PC-9 (cell line): ENCODE measurements around the gene PALLD. TPM values are rescaled to one million over a fixed set of nuclear protein-coding genes. Genes with fewer than 3 reads are reported as not detected.

ENCODE experiments used
- BruUV-seq: library from RNA; stranded (reverse); fragments of 400-500 nt; replicated peaks from 2 replicates; lab custom pipeline; 2021; lab: Mats Ljungman, UMichigan
- CTCF ChIA-PET: fragments of 300-600 bp; sonication (Branson Sonifier 250); formaldehyde crosslinking; loops from one replicate; lab custom pipeline; 2022; ENCODE audit warnings: antibody characterized with exemption; lab: Charles Lee
- POLR2A ChIA-PET: fragments of 300-600 bp; sonication (Branson Sonifier 250); formaldehyde crosslinking; loops from one replicate; lab custom pipeline; 2022; ENCODE audit warnings: antibody characterized with exemption; ENCODE audit not compliant: unreplicated experiment; lab: Charles Lee
- DNase-seq, 2 experiments: peaks; one replicate each; pipeline versions ENCODE4 v3.0.0 to v3.0.0-alpha.2; 2015 to 2022; ENCODE audit warnings: mixed read lengths in 1 of 2
- H2AFZ ChIP-seq: fragments of 200-600 bp; sonication (generic); 2 replicates; pipeline ENCODE4 v1.8.1; 2017; ENCODE audit warnings: antibody characterized with exemption
- H3F3A ChIP-seq: fragments of 200-600 bp; sonication (generic); 2 replicates; pipeline ENCODE4 v1.8.1; 2017; ENCODE audit warnings: antibody characterized with exemption, mild to moderate bottlenecking, low read depth; ENCODE audit not compliant: insufficient read depth
- H3K27ac ChIP-seq: fragments of 200-600 bp; sonication (generic); 2 replicates; pipeline ENCODE4 v1.6.1; 2016; ENCODE audit warnings: mixed run types
- H3K27me3 ChIP-seq: fragments of 200-600 bp; sonication (generic); 2 replicates; pipeline ENCODE4 v1.6.1; 2016; ENCODE audit warnings: low read depth, mixed run types; ENCODE audit not compliant: insufficient read depth
- H3K36me3 ChIP-seq: fragments of 200-600 bp; sonication (generic); 2 replicates; pipeline ENCODE4 v1.6.1; 2016; ENCODE audit warnings: low read depth, mixed run types
- H3K4me1 ChIP-seq: fragments of 200-600 bp; sonication (generic); replicated peaks from 2 replicates; pipeline ENCODE4 v1.6.1; 2016; ENCODE audit warnings: mixed run types; ENCODE audit not compliant: insufficient read depth
- H3K4me2 ChIP-seq: fragments of 200-600 bp; sonication (generic); 2 replicates; pipeline ENCODE4 v1.6.1; 2017; ENCODE audit warnings: mixed run types
- H3K4me3 ChIP-seq: fragments of 200-600 bp; sonication (generic); 2 replicates; pipeline ENCODE4 v1.6.1; 2016; ENCODE audit warnings: mixed run types
- H3K79me2 ChIP-seq: fragments of 200-600 bp; sonication (generic); 2 replicates; pipeline ENCODE4 v1.6.1; 2017; ENCODE audit warnings: low read depth, mixed run types
- H3K9me2 ChIP-seq: fragments of 200-600 bp; sonication (generic); 2 replicates; pipeline ENCODE4 v1.8.1; 2017; ENCODE audit warnings: mild to moderate bottlenecking; ENCODE audit not compliant: insufficient read depth
- H3K9me3 ChIP-seq: fragments of 200-600 bp; sonication (generic); 2 replicates; pipeline ENCODE4 v1.8.1; 2016; ENCODE audit warnings: low read depth; ENCODE audit not compliant: insufficient read depth
- H4K20me1 ChIP-seq: fragments of 200-600 bp; sonication (generic); 2 replicates; pipeline ENCODE4 v1.8.1; 2017; ENCODE audit not compliant: insufficient read depth
- EZH2 ChIP-seq: fragments of 200-600 bp; sonication (generic); IDR thresholded peaks from 2 replicates; pipeline ENCODE4 v1.8.0; 2017; ENCODE audit warnings: antibody characterized with exemption, low read depth
- intact Hi-C: fragments of 100-400 bp; cut with micrococcal nuclease; formaldehyde crosslinking; loops from one replicate; pipeline ENCODE4 v1.10.0; 2022; ENCODE audit not compliant: unreplicated experiment
- total RNA-seq: library from RNA; stranded (reverse); gene quantifications from 2 replicates; pipeline ENCODE4 v1.2.3, GENCODE V29; 2021
- TF ChIP-seq, protein P1 (sequence below): fragments of 200-600 bp; sonication (generic); conservative IDR thresholded peaks from 2 replicates; pipeline ENCODE4 v1.6.1; 2017; ENCODE audit warnings: mixed run types, antibody characterized with exemption, mild to moderate bottlenecking, moderate library complexity

PALLD gene
- total RNA-seq, 1 experiment from 2014 or later: 156 TPM

DNA sequence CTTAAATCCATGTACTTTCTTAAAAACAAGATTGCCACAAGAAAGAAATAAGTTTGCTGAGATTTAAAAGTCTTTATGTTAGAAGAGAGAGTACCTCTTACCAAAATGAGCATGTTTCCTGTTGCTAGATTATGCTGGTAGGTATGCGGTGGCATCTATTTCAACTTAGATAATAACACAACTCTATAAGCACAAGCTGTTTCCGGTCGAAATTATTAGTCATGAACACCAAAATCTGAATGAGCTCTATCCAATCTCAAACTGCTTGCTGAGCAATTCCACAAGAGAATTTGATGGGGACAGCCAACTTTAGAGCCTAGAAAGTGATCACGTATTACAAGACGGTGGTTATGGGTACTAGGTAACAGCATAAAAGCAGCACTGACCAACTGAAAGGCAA is 463.9 kb downstream of the PALLD start:
- H3K36me3 ChIP-seq: no peaks in the 10 kb centered on the region
- H3K4me1 ChIP-seq: no peaks in the 10 kb centered on the region
- POLR2A ChIA-PET: no interaction called here
- no peaks in the 10 kb centered on the region for H3K27me3 ChIP-seq
- CTCF ChIA-PET: interaction anchor here (0.7 kb wide), 1 partner anchor 286 kb away, joined by 5 read pairs; no protein-coding TSS in a partner anchor
- intact Hi-C loops: no loop called here
- H3K27ac ChIP-seq: no peak overlapping the region
- H3K4me3 ChIP-seq: no peak overlapping the region
- H3K79me2 ChIP-seq: no peaks in the 10 kb centered on the region
- H3K9me2 ChIP-seq: no peaks in the 10 kb centered on the region
- DNase-seq: no peak
- no TSS peak for BruUV-seq
- no peaks in the 10 kb centered on the region for H3K9me3 ChIP-seq
- H3K4me2 ChIP-seq: no peak overlapping the region
- H4K20me1 ChIP-seq: no peaks in the 10 kb centered on the region
- no peak for TF ChIP-seq EZH2
- TF ChIP-seq, protein P1, sequence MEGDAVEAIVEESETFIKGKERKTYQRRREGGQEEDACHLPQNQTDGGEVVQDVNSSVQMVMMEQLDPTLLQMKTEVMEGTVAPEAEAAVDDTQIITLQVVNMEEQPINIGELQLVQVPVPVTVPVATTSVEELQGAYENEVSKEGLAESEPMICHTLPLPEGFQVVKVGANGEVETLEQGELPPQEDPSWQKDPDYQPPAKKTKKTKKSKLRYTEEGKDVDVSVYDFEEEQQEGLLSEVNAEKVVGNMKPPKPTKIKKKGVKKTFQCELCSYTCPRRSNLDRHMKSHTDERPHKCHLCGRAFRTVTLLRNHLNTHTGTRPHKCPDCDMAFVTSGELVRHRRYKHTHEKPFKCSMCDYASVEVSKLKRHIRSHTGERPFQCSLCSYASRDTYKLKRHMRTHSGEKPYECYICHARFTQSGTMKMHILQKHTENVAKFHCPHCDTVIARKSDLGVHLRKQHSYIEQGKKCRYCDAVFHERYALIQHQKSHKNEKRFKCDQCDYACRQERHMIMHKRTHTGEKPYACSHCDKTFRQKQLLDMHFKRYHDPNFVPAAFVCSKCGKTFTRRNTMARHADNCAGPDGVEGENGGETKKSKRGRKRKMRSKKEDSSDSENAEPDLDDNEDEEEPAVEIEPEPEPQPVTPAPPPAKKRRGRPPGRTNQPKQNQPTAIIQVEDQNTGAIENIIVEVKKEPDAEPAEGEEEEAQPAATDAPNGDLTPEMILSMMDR: no peak
- H2AFZ ChIP-seq: no peak overlapping the region
- no peaks in the 10 kb centered on the region for H3F3A ChIP-seq

DNA sequence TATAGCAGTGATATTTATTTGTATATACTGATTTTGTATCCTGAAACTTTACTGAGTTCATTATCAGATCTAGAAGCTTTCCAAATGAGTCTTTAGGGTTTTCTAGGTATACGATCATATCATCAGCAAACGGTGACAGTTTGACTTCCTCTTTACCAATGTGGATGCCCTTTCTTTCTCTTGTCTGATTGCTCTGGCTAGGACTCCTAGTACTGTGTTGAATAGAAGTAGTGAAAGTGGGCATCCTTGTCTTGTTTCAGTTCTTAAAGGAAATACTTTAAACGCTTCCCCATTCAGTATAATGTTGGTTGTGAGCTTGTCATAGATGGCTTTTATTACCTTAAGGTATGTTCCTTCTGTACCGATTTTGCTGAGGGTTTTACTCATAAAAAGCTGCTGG is 475.7 kb downstream of the PALLD start:
- no TSS peak for BruUV-seq
- no peak overlapping the region for H3K4me2 ChIP-seq
- H3K27ac ChIP-seq: no peak overlapping the region
- H3K4me1 ChIP-seq: no peaks in the 10 kb centered on the region
- no peaks in the 10 kb centered on the region for H3K79me2 ChIP-seq
- H3K36me3 ChIP-seq: no peaks in the 10 kb centered on the region
- H3F3A ChIP-seq: no peaks in the 10 kb centered on the region
- TF ChIP-seq EZH2: no peak
- TF ChIP-seq, protein P1: no peak
- DNase-seq: no peak
- no peak overlapping the region for H3K4me3 ChIP-seq
- H3K9me3 ChIP-seq: peaks cover 12% of the 10 kb centered on the region; the same call in 1 of the 2 replicates
- POLR2A ChIA-PET: no interaction called here
- intact Hi-C loops: no loop called here
- no peak overlapping the region for H2AFZ ChIP-seq
- no peaks in the 10 kb centered on the region for H4K20me1 ChIP-seq
- H3K9me2 ChIP-seq: no peaks in the 10 kb centered on the region
- no peaks in the 10 kb centered on the region for H3K27me3 ChIP-seq
- CTCF ChIA-PET: no interaction called here

Other genes starting within 250 kb of the PALLD start
- gene DDX60, start 178.3 kb upstream of the PALLD start, total RNA-seq: 9.1 and 12.2 TPM in 2 replicates
- gene DDX60L, start 16.6 kb upstream of the PALLD start, total RNA-seq: 68.1 and 71.7 TPM in 2 replicates